CD4-positive, alpha-beta T cell treated with Interleukin-15 for 1 hour (primary cell): ENCODE results near the gene AMIGO2.
"Not testable (repeated sequence)": the region's sequence is repeated elsewhere in the genome, so short reads cannot be mapped to it uniquely, and the experiment has no call there.

Experiments
- DNase-seq: peaks from one replicate; pipeline ENCODE4 v3.0.0-alpha.2; 2020

The AMIGO2 gene

GRCh38 chr12:47079468-47079980, at the start of gene AMIGO2, which contains the start of gene PCED1B:
TSS of gene AMIGO2 (minus strand) at chr12:47079959. CDS start at chr12:47079002, 957 bp downstream.
TSS of gene PCED1B (plus strand) at chr12:47079621. CDS start at chr12:47235064, 155,443 bp downstream.
- DNase-seq = peak; percentile 63

- no peak for DNase-seq
These were observed 46.5 kb upstream of the AMIGO2 start for GRCh38 chr12:47126246-47126645.

GRCh38 chr12:47124451-47124850, 44.7 kb upstream of the AMIGO2 start:
- DNase-seq = no peak

- no peak for DNase-seq
These were observed 44.0 kb upstream of the AMIGO2 start for GRCh38 chr12:47123730-47124129.

GRCh38 chr12:47122602-47123001, 42.8 kb upstream of the AMIGO2 start:
- DNase-seq = no peak

GRCh38 chr12:47121146-47121545, 41.4 kb upstream of the AMIGO2 start:
- DNase-seq = no peak

- no peak for DNase-seq
These were observed 41.0 kb upstream of the AMIGO2 start for GRCh38 chr12:47120736-47121135.

GRCh38 chr12:47117305-47117704, 37.5 kb upstream of the AMIGO2 start:
- not testable (repeated sequence) for DNase-seq

- no peak for DNase-seq
These were observed 34.7 kb upstream of the AMIGO2 start for GRCh38 chr12:47114481-47114892.

GRCh38 chr12:47112679-47113078, 32.9 kb upstream of the AMIGO2 start:
- no peak for DNase-seq

GRCh38 chr12:47111854-47112253, 32.1 kb upstream of the AMIGO2 start:
- DNase-seq = no peak

- DNase-seq = no peak
These were observed 31.6 kb upstream of the AMIGO2 start for GRCh38 chr12:47111392-47111778.

- no peak for DNase-seq
These were observed 31.1 kb upstream of the AMIGO2 start for GRCh38 chr12:47110718-47111391.

GRCh38 chr12:47110011-47110541, 30.3 kb upstream of the AMIGO2 start:
- DNase-seq = no peak

- no peak for DNase-seq
These were observed 28.2 kb upstream of the AMIGO2 start for GRCh38 chr12:47107926-47108325.

- DNase-seq = no peak
These were observed 27.7 kb upstream of the AMIGO2 start for GRCh38 chr12:47107446-47107845.

- DNase-seq = no peak
These were observed 26.3 kb upstream of the AMIGO2 start for GRCh38 chr12:47105914-47106674.

GRCh38 chr12:47102845-47103651, 23.3 kb upstream of the AMIGO2 start:
- no peak for DNase-seq

- no peak for DNase-seq
These were observed 22.6 kb upstream of the AMIGO2 start for GRCh38 chr12:47102406-47102805.

- DNase-seq = no peak
These were observed 20.4 kb upstream of the AMIGO2 start for GRCh38 chr12:47100160-47100559.

- no peak for DNase-seq
These were observed 19.9 kb upstream of the AMIGO2 start for GRCh38 chr12:47099610-47100009.

GRCh38 chr12:47098099-47098498, 18.3 kb upstream of the AMIGO2 start:
- DNase-seq = no peak
